Upper lobe of left lung (tissue), 6 donors: ENCODE measurements around the gene OXTR. TPM values are rescaled to one million over a fixed set of nuclear protein-coding genes. Genes with fewer than 3 reads are reported as not detected.

Source experiments
- ATAC-seq, 2 donors: fragments of 200-7000 bp; cut with Tn5 transposase; one replicate each; pipeline ENCODE4 v1.9.1; 2022; ENCODE audit warnings: mild to moderate bottlenecking in 2 of 2, moderate library complexity in 2 of 2; ENCODE audit not compliant: low FRiP score in 2 of 2
- DNase-seq, 2 donors: peaks; one replicate each; pipeline ENCODE4 v3.0.0-alpha.2; 2019 to 2020
- H3K27ac ChIP-seq, 4 donors: fragments of 200-600 bp; sonication (generic); one replicate each; pipeline ENCODE4 v1.5.1; 2016 to 2019
- H3K27me3 ChIP-seq, 4 donors: fragments of 200-600 bp; sonication (generic); one replicate each; pipeline ENCODE4 v1.5.1; 2017 to 2019
- H3K36me3 ChIP-seq, 4 donors: fragments of 200-600 bp; sonication (generic); one replicate each; pipeline ENCODE4 v1.5.1; 2016 to 2019
- H3K4me1 ChIP-seq, 4 donors: fragments of 200-600 bp; sonication (generic); one replicate each; pipeline ENCODE4 v1.5.1; 2018 to 2019
- H3K4me3 ChIP-seq, 4 donors: fragments of 200-600 bp; sonication (generic); one replicate each; pipeline ENCODE4 v1.5.1; 2017 to 2019; ENCODE audit warnings: mild to moderate bottlenecking in 2 of 4, moderate library complexity in 1 of 4
- H3K9me3 ChIP-seq, 4 donors: fragments of 200-600 bp; sonication (generic); one replicate each; pipeline ENCODE4 v1.5.1; 2018 to 2019
- CTCF ChIP-seq, 6 experiments: fragments of 450-650 bp in 4 of 6; fragments of 200-600 bp in 2 of 6; sonication (generic) in 2 of 6; IDR thresholded peaks; one replicate each; pipeline ENCODE4 v1.5.1; 2016 to 2019; ENCODE audit warnings: antibody characterized with exemption in 6 of 6
- EP300 ChIP-seq, 4 donors: sonication (generic); formaldehyde crosslinking; IDR thresholded peaks; one replicate each; pipeline ENCODE4 v1.5.1; 2017; ENCODE audit warnings: antibody characterized with exemption in 4 of 4, control low read depth in 2 of 4
- POLR2A ChIP-seq, 4 donors: fragments of 450-650 bp; IDR thresholded peaks; one replicate each; pipeline ENCODE4 v1.5.1; 2016 to 2017; ENCODE audit warnings: antibody characterized with exemption in 4 of 4, mild to moderate bottlenecking in 2 of 4
- POLR2AphosphoS5 ChIP-seq, 2 donors: sonication (generic); formaldehyde crosslinking; IDR thresholded peaks; one replicate each; pipeline ENCODE4 v1.5.1; 2017; ENCODE audit warnings: antibody characterized with exemption in 2 of 2
- WGBS, 2 donors: methylation state at CpG; one replicate each; pipeline ENCODE4 v1.1.5; 2017 to 2018; 5-methylcytosine and 5-hydroxymethylcytosine counted together
- total RNA-seq, 6 donors: library from RNA; depleted of rRNA in 4 of 6; stranded (reverse); fragments of >200 nt in 4 of 6; gene quantifications; one replicate each; pipeline versions ENCODE4 v1.1.0 to v1.2.1, GENCODE V29; 2016 to 2021
- donor health status: DM: no; HTN: no; CAD: no; lungs with moderate emphysema.
- donor health status: DM: no; HTN: yes; CAD: no; lungs with severe emphysema.

Gene OXTR
- total RNA-seq, 6 donors from 2014 or later, result 0.15 to 11.5 (median 0.45) TPM; not detected in 2

GRCh38 chr3:8756671-8757070 lies 12.7 kb downstream of the OXTR start:
- Histone ChIP-seq H3K4me3 (no peak overlapping the region), H3K27ac (no peak overlapping the region), H3K9me3 (no peaks in the 10 kb centered on the region), H3K36me3 (no peaks in the 10 kb centered on the region), H3K4me1 (no peaks in the 10 kb centered on the region), H3K27me3 (no peaks in the 10 kb centered on the region)
- no peak for TF ChIP-seq CTCF (IDR thresholded peaks at IDR 0.05)
- no peak for ATAC-seq
- 70 to 82% methylated on average over 4 to 7 of the region's 7 CpGs for WGBS, 2 donors
- peak in 1 of 2 donors; percentile 19 for DNase-seq

- 71 to 74% methylated on average over 6 of the region's 6 CpGs for WGBS, 2 donors
- ATAC-seq (no peak), DNase-seq (peak in 1 of 2 donors; percentile 2)
Observed at GRCh38 chr3:8755564-8756237, 13.7 kb downstream of the OXTR start.

GRCh38 chr3:8755097-8755496 lies 14.3 kb downstream of the OXTR start:
- TF ChIP-seq EP300 (IDR thresholded peaks at IDR 0.05), result no peak
- no peak for DNase-seq
- H3K36me3 ChIP-seq, result no peaks in the 10 kb centered on the region
- H3K4me3 ChIP-seq, result no peak overlapping the region
- no peaks in the 10 kb centered on the region for H3K4me1 ChIP-seq
- no peak for ATAC-seq
- H3K9me3 ChIP-seq, result no peaks in the 10 kb centered on the region
- no peaks in the 10 kb centered on the region for H3K27me3 ChIP-seq
- WGBS, 2 donors, result 60 to 73% methylated on average over 3 of the region's 3 CpGs
- H3K27ac ChIP-seq, result no peak overlapping the region

More at GRCh38 chr3:8755564-8756237, 13.7 kb downstream of the OXTR start:
- Histone ChIP-seq H3K4me3 (no peak overlapping the region), H3K4me1 (no peaks in the 10 kb centered on the region), H3K9me3 (no peaks in the 10 kb centered on the region), H3K36me3 (no peaks in the 10 kb centered on the region), H3K27me3 (no peaks in the 10 kb centered on the region), H3K27ac (no peak overlapping the region)
- TF ChIP-seq EP300 (IDR thresholded peaks at IDR 0.05) (no peak), POLR2A (IDR thresholded peaks at IDR 0.05) (no peak), POLR2AphosphoS5 (IDR thresholded peaks at IDR 0.05) (no peak), CTCF (IDR thresholded peaks at IDR 0.05) (no peak)

GRCh38 chr3:8752832-8753231 lies 16.6 kb downstream of the OXTR start:
- DNase-seq (no peak), ATAC-seq (no peak)
- TF ChIP-seq CTCF (IDR thresholded peaks at IDR 0.05) (no peak), EP300 (IDR thresholded peaks at IDR 0.05) (no peak), POLR2AphosphoS5 (IDR thresholded peaks at IDR 0.05) (no peak), POLR2A (IDR thresholded peaks at IDR 0.05) (no peak)
- 84% methylated on average over 14 of the region's 14 CpGs for WGBS, 2 donors
- Histone ChIP-seq H3K9me3 (no peaks in the 10 kb centered on the region), H3K27me3 (no peaks in the 10 kb centered on the region), H3K27ac (no peak overlapping the region), H3K36me3 (no peaks in the 10 kb centered on the region), H3K4me3 (no peak overlapping the region), H3K4me1 (no peaks in the 10 kb centered on the region)

GRCh38 chr3:8749316-8749715 lies 20.1 kb downstream of the OXTR start:
- DNase-seq, result no peak
- no peak for TF ChIP-seq POLR2A (IDR thresholded peaks at IDR 0.05)
- TF ChIP-seq CTCF (IDR thresholded peaks at IDR 0.05), result no peak
- no peak for TF ChIP-seq EP300 (IDR thresholded peaks at IDR 0.05)
- TF ChIP-seq POLR2AphosphoS5 (IDR thresholded peaks at IDR 0.05), result no peak
- Histone ChIP-seq H3K27me3 (no peaks in the 10 kb centered on the region), H3K4me3 (no peak overlapping the region), H3K27ac (no peak overlapping the region), H3K36me3 (no peaks in the 10 kb centered on the region), H3K9me3 (no peaks in the 10 kb centered on the region), H3K4me1 (no peaks in the 10 kb centered on the region)
- 84 to 85% methylated on average over 3 of the region's 3 CpGs for WGBS, 2 donors
- ATAC-seq, result no peak
